Measurements from ENCODE around the gene LPAR3.

DNA sequence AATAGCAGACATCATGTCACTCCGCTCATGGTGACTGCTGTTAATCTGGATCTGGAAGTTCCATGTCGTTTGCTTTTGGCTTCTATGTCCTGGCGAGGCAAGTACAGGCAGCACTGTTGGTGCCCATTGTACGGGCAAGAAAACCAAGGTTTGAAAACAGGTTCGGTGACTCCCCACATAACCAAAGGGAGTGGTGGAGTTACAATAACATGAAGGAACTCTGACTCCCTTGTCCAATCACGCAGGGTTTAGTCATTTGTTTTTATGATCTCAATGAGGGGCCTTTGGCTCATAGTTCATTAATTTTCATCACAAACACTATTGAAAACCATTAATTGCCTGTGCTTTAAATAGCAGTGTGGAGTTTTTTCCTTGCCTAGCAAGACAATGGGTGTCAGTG lies 119.8 kb downstream of the LPAR3 start:
- TF ChIP-seq, protein P1, sequence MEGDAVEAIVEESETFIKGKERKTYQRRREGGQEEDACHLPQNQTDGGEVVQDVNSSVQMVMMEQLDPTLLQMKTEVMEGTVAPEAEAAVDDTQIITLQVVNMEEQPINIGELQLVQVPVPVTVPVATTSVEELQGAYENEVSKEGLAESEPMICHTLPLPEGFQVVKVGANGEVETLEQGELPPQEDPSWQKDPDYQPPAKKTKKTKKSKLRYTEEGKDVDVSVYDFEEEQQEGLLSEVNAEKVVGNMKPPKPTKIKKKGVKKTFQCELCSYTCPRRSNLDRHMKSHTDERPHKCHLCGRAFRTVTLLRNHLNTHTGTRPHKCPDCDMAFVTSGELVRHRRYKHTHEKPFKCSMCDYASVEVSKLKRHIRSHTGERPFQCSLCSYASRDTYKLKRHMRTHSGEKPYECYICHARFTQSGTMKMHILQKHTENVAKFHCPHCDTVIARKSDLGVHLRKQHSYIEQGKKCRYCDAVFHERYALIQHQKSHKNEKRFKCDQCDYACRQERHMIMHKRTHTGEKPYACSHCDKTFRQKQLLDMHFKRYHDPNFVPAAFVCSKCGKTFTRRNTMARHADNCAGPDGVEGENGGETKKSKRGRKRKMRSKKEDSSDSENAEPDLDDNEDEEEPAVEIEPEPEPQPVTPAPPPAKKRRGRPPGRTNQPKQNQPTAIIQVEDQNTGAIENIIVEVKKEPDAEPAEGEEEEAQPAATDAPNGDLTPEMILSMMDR (tag by site-specific recombination; IDR thresholded peaks at IDR 0.05): no peak
- no peak for TF ChIP-seq ZNF274 (IDR thresholded peaks at IDR 0.05; ENCODE audit: low read length)
- TF ChIP-seq ZNF274 (tag by site-specific recombination; IDR thresholded peaks at IDR 0.05; ENCODE audit: borderline replicate concordance): no peak
- TF ChIP-seq, protein P2, sequence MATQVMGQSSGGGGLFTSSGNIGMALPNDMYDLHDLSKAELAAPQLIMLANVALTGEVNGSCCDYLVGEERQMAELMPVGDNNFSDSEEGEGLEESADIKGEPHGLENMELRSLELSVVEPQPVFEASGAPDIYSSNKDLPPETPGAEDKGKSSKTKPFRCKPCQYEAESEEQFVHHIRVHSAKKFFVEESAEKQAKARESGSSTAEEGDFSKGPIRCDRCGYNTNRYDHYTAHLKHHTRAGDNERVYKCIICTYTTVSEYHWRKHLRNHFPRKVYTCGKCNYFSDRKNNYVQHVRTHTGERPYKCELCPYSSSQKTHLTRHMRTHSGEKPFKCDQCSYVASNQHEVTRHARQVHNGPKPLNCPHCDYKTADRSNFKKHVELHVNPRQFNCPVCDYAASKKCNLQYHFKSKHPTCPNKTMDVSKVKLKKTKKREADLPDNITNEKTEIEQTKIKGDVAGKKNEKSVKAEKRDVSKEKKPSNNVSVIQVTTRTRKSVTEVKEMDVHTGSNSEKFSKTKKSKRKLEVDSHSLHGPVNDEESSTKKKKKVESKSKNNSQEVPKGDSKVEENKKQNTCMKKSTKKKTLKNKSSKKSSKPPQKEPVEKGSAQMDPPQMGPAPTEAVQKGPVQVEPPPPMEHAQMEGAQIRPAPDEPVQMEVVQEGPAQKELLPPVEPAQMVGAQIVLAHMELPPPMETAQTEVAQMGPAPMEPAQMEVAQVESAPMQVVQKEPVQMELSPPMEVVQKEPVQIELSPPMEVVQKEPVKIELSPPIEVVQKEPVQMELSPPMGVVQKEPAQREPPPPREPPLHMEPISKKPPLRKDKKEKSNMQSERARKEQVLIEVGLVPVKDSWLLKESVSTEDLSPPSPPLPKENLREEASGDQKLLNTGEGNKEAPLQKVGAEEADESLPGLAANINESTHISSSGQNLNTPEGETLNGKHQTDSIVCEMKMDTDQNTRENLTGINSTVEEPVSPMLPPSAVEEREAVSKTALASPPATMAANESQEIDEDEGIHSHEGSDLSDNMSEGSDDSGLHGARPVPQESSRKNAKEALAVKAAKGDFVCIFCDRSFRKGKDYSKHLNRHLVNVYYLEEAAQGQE (tag by site-specific recombination; IDR thresholded peaks at IDR 0.05): no peak
- TF ChIP-seq ATF2 (tag by site-specific recombination; IDR thresholded peaks at IDR 0.05; ENCODE audit: low read depth): no peak
- TF ChIP-seq ZFP37 (tag by site-specific recombination; IDR thresholded peaks at IDR 0.05): no peak
- TF ChIP-seq ZNF324 (tag by site-specific recombination; IDR thresholded peaks at IDR 0.05): no peak
- no peak for TF ChIP-seq ZIC2 (tag by site-specific recombination; IDR thresholded peaks at IDR 0.05)
- no peak for TF ChIP-seq ZNF140 (tag by site-specific recombination; IDR thresholded peaks at IDR 0.05)
- no peak for TF ChIP-seq ZNF24 (tag by site-specific recombination; IDR thresholded peaks at IDR 0.05)
- TF ChIP-seq ZNF610 (tag by site-specific recombination; IDR thresholded peaks at IDR 0.05; ENCODE audit: borderline replicate concordance): no peak
- TF ChIP-seq ZNF423 (tag by site-specific recombination; IDR thresholded peaks at IDR 0.05): no peak
- TF ChIP-seq ZBTB1 (tag by site-specific recombination; IDR thresholded peaks at IDR 0.05): no peak
- TF ChIP-seq RBAK (tag by site-specific recombination; IDR thresholded peaks at IDR 0.05): no peak
- TF ChIP-seq KLF1 (tag by site-specific recombination; IDR thresholded peaks at IDR 0.05): no peak
